H9 (cell line): Measurements from ENCODE around the gene MST1R. TPM values are rescaled to one million over a fixed set of nuclear protein-coding genes. Genes with fewer than 3 reads are reported as not detected.

Source experiments
- DNase-seq: peaks from one replicate; pipeline ENCODE4 v3.0.0-alpha.2; 2017
- H2AFZ ChIP-seq: one replicate; pipeline ENCODE4 v1.6.1; 2013; ENCODE audit warnings: mild to moderate bottlenecking, low read length, control low read depth, moderate library complexity
- H2AK5ac ChIP-seq: 2 replicates; pipeline ENCODE4 v1.6.1; 2013; ENCODE audit warnings: low read length, control low read depth, mixed read lengths; ENCODE audit not compliant: insufficient read length
- H2BK120ac ChIP-seq: one replicate; pipeline ENCODE4 v1.6.1; 2013; ENCODE audit warnings: low read depth, mild to moderate bottlenecking, low read length, control low read depth, inconsistent platforms; ENCODE audit not compliant: poor library complexity, severe bottlenecking
- H2BK12ac ChIP-seq: 2 replicates; pipeline ENCODE4 v1.6.1; 2013; ENCODE audit warnings: low read length, control low read depth, mixed read lengths, low read depth; ENCODE audit not compliant: insufficient read length
- H2BK15ac ChIP-seq: 2 replicates; pipeline ENCODE4 v1.6.1; 2013; ENCODE audit warnings: low read depth, low read length, control low read depth
- H2BK20ac ChIP-seq: one replicate; pipeline ENCODE4 v1.6.1; 2013; ENCODE audit warnings: low read depth, mild to moderate bottlenecking, low read length, control low read depth, inconsistent platforms; ENCODE audit not compliant: poor library complexity, severe bottlenecking
- H2BK5ac ChIP-seq: 2 replicates; pipeline ENCODE4 v1.6.1; 2013; ENCODE audit warnings: low read length, control low read depth, mixed read lengths; ENCODE audit not compliant: insufficient read length
- H3K14ac ChIP-seq: 2 replicates; pipeline ENCODE4 v1.6.1; 2013; ENCODE audit warnings: low read length, control low read depth; ENCODE audit not compliant: insufficient read depth
- H3K18ac ChIP-seq: 2 replicates; pipeline ENCODE4 v1.6.1; 2013; ENCODE audit warnings: low read depth, mild to moderate bottlenecking, mixed read lengths, low read length, control low read depth; ENCODE audit not compliant: insufficient read length
- H3K23ac ChIP-seq: 2 replicates; pipeline ENCODE4 v1.6.1; 2013; ENCODE audit warnings: low read length, control low read depth, mixed read lengths, low read depth; ENCODE audit not compliant: insufficient read length
- H3K23me2 ChIP-seq: 2 replicates; pipeline ENCODE4 v1.6.1; 2013; ENCODE audit warnings: low read depth, mild to moderate bottlenecking, mixed read lengths, low read length, control low read depth; ENCODE audit not compliant: insufficient read length, poor library complexity, severe bottlenecking
- H3K27ac ChIP-seq: 2 replicates; pipeline ENCODE4 v1.5.1; 2013; ENCODE audit warnings: low read length, control low read depth, mixed read lengths, low read depth; ENCODE audit not compliant: insufficient read length
- H3K27me3 ChIP-seq: 2 replicates; pipeline ENCODE4 v1.6.1; 2013; ENCODE audit warnings: low read length, control low read depth, inconsistent platforms; ENCODE audit not compliant: insufficient read depth
- H3K4ac ChIP-seq: 2 replicates; pipeline ENCODE4 v1.6.1; 2013; ENCODE audit warnings: low read depth, mild to moderate bottlenecking, control low read depth, inconsistent platforms, low read length, moderate library complexity
- H3K4me1 ChIP-seq: 2 replicates; pipeline ENCODE4 v1.6.1; 2013; ENCODE audit warnings: low read length, control low read depth, inconsistent platforms; ENCODE audit not compliant: insufficient read depth
- H3K4me2 ChIP-seq: 2 replicates; pipeline ENCODE4 v1.6.1; 2013; ENCODE audit warnings: low read length, control low read depth, mixed read lengths; ENCODE audit not compliant: insufficient read length, insufficient read depth
- H3K56ac ChIP-seq: 2 replicates; pipeline ENCODE4 v1.6.1; 2013; ENCODE audit warnings: low read depth, mild to moderate bottlenecking, mixed read lengths, low read length, control low read depth; ENCODE audit not compliant: insufficient read length
- H3K79me1 ChIP-seq: 2 replicates; pipeline ENCODE4 v1.6.1; 2013; ENCODE audit warnings: low read depth, mild to moderate bottlenecking, moderate library complexity, low read length, control low read depth, inconsistent platforms; ENCODE audit not compliant: insufficient read depth, poor library complexity, severe bottlenecking
- H3K79me2 ChIP-seq: 2 replicates; pipeline ENCODE4 v1.6.1; 2013; ENCODE audit warnings: low read length, control low read depth, inconsistent platforms; ENCODE audit not compliant: insufficient read depth
- H3K9ac ChIP-seq: 2 replicates; pipeline ENCODE4 v1.6.1; 2013; ENCODE audit warnings: low read length, control low read depth, mixed read lengths; ENCODE audit not compliant: insufficient read length; ENCODE audit errors: extremely low read depth
- H3K9me3 ChIP-seq: one replicate; pipeline ENCODE4 v1.6.1; 2013; ENCODE audit warnings: low read depth, low read length, inconsistent platforms; ENCODE audit not compliant: control insufficient read depth
- H3T11ph ChIP-seq: one replicate; pipeline ENCODE4 v1.6.1; 2013; ENCODE audit warnings: mild to moderate bottlenecking, low read length, control low read depth, inconsistent platforms
- H4K20me1 ChIP-seq: one replicate; pipeline ENCODE4 v1.6.1; 2013; ENCODE audit not compliant: control insufficient read depth, insufficient read length, insufficient read depth
- H4K5ac ChIP-seq: 2 replicates; pipeline ENCODE4 v1.6.1; 2013; ENCODE audit warnings: low read depth, mild to moderate bottlenecking, mixed read lengths, low read length, control low read depth; ENCODE audit not compliant: insufficient read length
- H4K8ac ChIP-seq: replicated peaks from 2 replicates; pipeline ENCODE4 v1.6.1; 2013; ENCODE audit warnings: low read length, control low read depth, mixed read lengths, low read depth; ENCODE audit not compliant: insufficient read length
- H4K91ac ChIP-seq: 2 replicates; pipeline ENCODE4 v1.6.1; 2013; ENCODE audit warnings: low read depth, mild to moderate bottlenecking, moderate library complexity, mixed read lengths, low read length, control low read depth; ENCODE audit not compliant: insufficient read length
- H3K27ac Mint-ChIP-seq, 3 experiments: 2 replicates in 2 of 3; 3 replicates in 1 of 3; pipeline ENCODE4 v1.8.0; 2020 to 2021; ENCODE audit warnings: mixed read lengths in 3 of 3, mild to moderate bottlenecking in 1 of 3, moderate library complexity in 1 of 3
- H3K27me3 Mint-ChIP-seq: 2 replicates; pipeline ENCODE4 v1.8.0; 2021; ENCODE audit warnings: low read depth, mild to moderate bottlenecking, moderate library complexity, mixed read lengths
- H3K36me3 Mint-ChIP-seq, 3 experiments: 2 replicates in 2 of 3; 3 replicates in 1 of 3; pipeline ENCODE4 v1.8.0; 2020 to 2021; ENCODE audit warnings: low read depth in 3 of 3, mixed read lengths in 3 of 3; ENCODE audit not compliant: insufficient read depth in 1 of 3
- H3K4me1 Mint-ChIP-seq, 2 experiments: 2 replicates each; pipeline ENCODE4 v1.8.0; 2020; ENCODE audit warnings: mixed read lengths in 2 of 2
- H3K4me3 Mint-ChIP-seq, 2 experiments: 2 replicates in 1 of 2; 3 replicates in 1 of 2; pipeline ENCODE4 v1.8.0; 2020 to 2021; ENCODE audit warnings: mild to moderate bottlenecking in 2 of 2, mixed read lengths in 2 of 2, moderate library complexity in 1 of 2
- H3K9me3 Mint-ChIP-seq, 2 experiments: 2 replicates in 1 of 2; 3 replicates in 1 of 2; pipeline ENCODE4 v1.8.0; 2020; ENCODE audit warnings: mild to moderate bottlenecking in 2 of 2, mixed read lengths in 2 of 2, moderate library complexity in 1 of 2
- WGBS: extraction: QIAGEN DNeasy Blood & Tissue Kit; methylation state at CpG from one replicate; pipeline ENCODE4 v1.1.7; 2013; ENCODE audit warnings: missing lambda C conversion rate, low lambda C conversion rate, mixed read lengths; ENCODE audit not compliant: insufficient read length; ENCODE audit errors: extremely low coverage; 5-methylcytosine and 5-hydroxymethylcytosine counted together
- total RNA-seq: library from RNA; stranded (reverse); gene quantifications from 2 replicates; pipeline ENCODE4 v1.2.1, GENCODE V29; 2021
- TF ChIP-seq, protein P1 (sequence below): fragments of 200-600 bp; sonication (generic); conservative IDR thresholded peaks from 3 replicates; pipeline ENCODE4 v1.8.0; 2021; ENCODE audit warnings: antibody characterized with exemption, mild to moderate bottlenecking

The MST1R gene
- total RNA-seq, 1 experiment from 2014 or later, result 4.9 TPM

GRCh38 chr3:49844464-49845183 is 59.0 kb downstream of the MST1R start:
- no peak overlapping the region for H3K4ac ChIP-seq
- no peak overlapping the region for H4K91ac ChIP-seq
- no peak overlapping the region for H2BK12ac ChIP-seq
- no peak overlapping the region for H4K5ac ChIP-seq
- no peak overlapping the region for H2BK120ac ChIP-seq
- no peaks in the 10 kb centered on the region; the same call in 1 of the 2 replicates for H3K79me2 ChIP-seq
- no peaks in the 10 kb centered on the region for H3K9me3 ChIP-seq
- H3K23me2 ChIP-seq, result no peaks in the 10 kb centered on the region
- no peak overlapping the region for H2BK20ac ChIP-seq
- H2AFZ ChIP-seq, result no peak overlapping the region
- H3K56ac ChIP-seq, result no peak overlapping the region
- H3K9me3 Mint-ChIP-seq, result no peaks in the 10 kb centered on the region
- H4K8ac ChIP-seq, result no peak overlapping the region
- no peak overlapping the region for H3T11ph ChIP-seq
- no peak overlapping the region for H3K14ac ChIP-seq
- H2BK5ac ChIP-seq, result no peak overlapping the region
- no peak overlapping the region for H3K23ac ChIP-seq
- no peaks in the 10 kb centered on the region for H4K20me1 ChIP-seq
- no CpG with 5 or more reads among the region's 5 CpGs for WGBS
- DNase-seq, result no peak
- no peaks in the 10 kb centered on the region for H3K27me3 ChIP-seq
- H3K4me2 ChIP-seq, result no peak overlapping the region
- TF ChIP-seq, protein P1, sequence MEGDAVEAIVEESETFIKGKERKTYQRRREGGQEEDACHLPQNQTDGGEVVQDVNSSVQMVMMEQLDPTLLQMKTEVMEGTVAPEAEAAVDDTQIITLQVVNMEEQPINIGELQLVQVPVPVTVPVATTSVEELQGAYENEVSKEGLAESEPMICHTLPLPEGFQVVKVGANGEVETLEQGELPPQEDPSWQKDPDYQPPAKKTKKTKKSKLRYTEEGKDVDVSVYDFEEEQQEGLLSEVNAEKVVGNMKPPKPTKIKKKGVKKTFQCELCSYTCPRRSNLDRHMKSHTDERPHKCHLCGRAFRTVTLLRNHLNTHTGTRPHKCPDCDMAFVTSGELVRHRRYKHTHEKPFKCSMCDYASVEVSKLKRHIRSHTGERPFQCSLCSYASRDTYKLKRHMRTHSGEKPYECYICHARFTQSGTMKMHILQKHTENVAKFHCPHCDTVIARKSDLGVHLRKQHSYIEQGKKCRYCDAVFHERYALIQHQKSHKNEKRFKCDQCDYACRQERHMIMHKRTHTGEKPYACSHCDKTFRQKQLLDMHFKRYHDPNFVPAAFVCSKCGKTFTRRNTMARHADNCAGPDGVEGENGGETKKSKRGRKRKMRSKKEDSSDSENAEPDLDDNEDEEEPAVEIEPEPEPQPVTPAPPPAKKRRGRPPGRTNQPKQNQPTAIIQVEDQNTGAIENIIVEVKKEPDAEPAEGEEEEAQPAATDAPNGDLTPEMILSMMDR, result no peak
- no peak overlapping the region for H3K9ac ChIP-seq
- H3K18ac ChIP-seq, result no peak overlapping the region
- no peaks in the 10 kb centered on the region for H3K79me1 ChIP-seq
- no peaks in the 10 kb centered on the region for H3K4me1 ChIP-seq
- no peak overlapping the region for H3K27ac ChIP-seq
- peaks cover 31 to 61% (median 56%) of the 10 kb centered on the region in 3 experiments; a peak in 6 of 7 replicates for H3K36me3 Mint-ChIP-seq
- peaks cover 13 to 17% of the 10 kb centered on the region in 2 experiments for H3K4me1 Mint-ChIP-seq
- no peaks in the 10 kb centered on the region for H3K27me3 Mint-ChIP-seq
- no peak overlapping the region for H2BK15ac ChIP-seq
- H2AK5ac ChIP-seq, result no peak overlapping the region
- H3K27ac Mint-ChIP-seq, result no peak overlapping the region; a peak in 1 of 7 replicates
- H3K4me3 Mint-ChIP-seq, result no peak overlapping the region
